GM10248 (cell line): ENCODE measurements around the gene SERPINB10.

Experiments used
- CTCF ChIA-PET: fragments of 300-600 bp; sonication (Branson Sonifier 250); formaldehyde crosslinking; extraction: SDS; loops from one replicate; lab custom pipeline; 2021; ENCODE audit warnings: antibody characterized with exemption; lab: Yijun Ruan, JAX
- POLR2A ChIA-PET: fragments of 350-650 bp; sonication (Branson Sonifier 250); formaldehyde crosslinking; extraction: SDS; loops from one replicate; lab custom pipeline; 2020; ENCODE audit warnings: antibody characterized with exemption; lab: Yijun Ruan, JAX
- DNase-seq: peaks from one replicate; pipeline ENCODE4 v3.0.0; 2012; ENCODE audit errors: extremely low spot score
- TF ChIP-seq, protein P1 (sequence below): IDR thresholded peaks from 2 replicates; pipeline ENCODE4 v1.5.1; 2012; ENCODE audit warnings: mild to moderate bottlenecking, low read depth; ENCODE audit errors: extremely low read depth, missing control alignments, control extremely low read depth

SERPINB10 gene

GRCh38 chr18:63869374-63869773, 38.4 kb upstream of the SERPINB10 start:
- DNase-seq = no peak
- POLR2A ChIA-PET = no interaction called here
- TF ChIP-seq, protein P1, sequence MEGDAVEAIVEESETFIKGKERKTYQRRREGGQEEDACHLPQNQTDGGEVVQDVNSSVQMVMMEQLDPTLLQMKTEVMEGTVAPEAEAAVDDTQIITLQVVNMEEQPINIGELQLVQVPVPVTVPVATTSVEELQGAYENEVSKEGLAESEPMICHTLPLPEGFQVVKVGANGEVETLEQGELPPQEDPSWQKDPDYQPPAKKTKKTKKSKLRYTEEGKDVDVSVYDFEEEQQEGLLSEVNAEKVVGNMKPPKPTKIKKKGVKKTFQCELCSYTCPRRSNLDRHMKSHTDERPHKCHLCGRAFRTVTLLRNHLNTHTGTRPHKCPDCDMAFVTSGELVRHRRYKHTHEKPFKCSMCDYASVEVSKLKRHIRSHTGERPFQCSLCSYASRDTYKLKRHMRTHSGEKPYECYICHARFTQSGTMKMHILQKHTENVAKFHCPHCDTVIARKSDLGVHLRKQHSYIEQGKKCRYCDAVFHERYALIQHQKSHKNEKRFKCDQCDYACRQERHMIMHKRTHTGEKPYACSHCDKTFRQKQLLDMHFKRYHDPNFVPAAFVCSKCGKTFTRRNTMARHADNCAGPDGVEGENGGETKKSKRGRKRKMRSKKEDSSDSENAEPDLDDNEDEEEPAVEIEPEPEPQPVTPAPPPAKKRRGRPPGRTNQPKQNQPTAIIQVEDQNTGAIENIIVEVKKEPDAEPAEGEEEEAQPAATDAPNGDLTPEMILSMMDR = no peak
- CTCF ChIA-PET = interaction anchor here (1.9 kb wide), 1 partner anchor 15 kb away, joined by 6 read pairs; no protein-coding TSS in a partner anchor

- POLR2A ChIA-PET = no interaction called here
Observed at GRCh38 chr18:63869851-63870250, 37.9 kb upstream of the SERPINB10 start.

GRCh38 chr18:63871836-63872235, 35.9 kb upstream of the SERPINB10 start:
- TF ChIP-seq, protein P1 = no peak
- POLR2A ChIA-PET = no interaction called here
- CTCF ChIA-PET = interaction anchor here (1.6 kb wide), 1 partner anchor 357 kb away, joined by 3 read pairs; no protein-coding TSS in a partner anchor
- DNase-seq = no peak

More at GRCh38 chr18:63869851-63870250, 37.9 kb upstream of the SERPINB10 start:
- TF ChIP-seq, protein P1 = no peak
- no peak for DNase-seq
- CTCF ChIA-PET = interaction anchor here (1.9 kb wide), 1 partner anchor 15 kb away, joined by 6 read pairs; no protein-coding TSS in a partner anchor

GRCh38 chr18:63872586-63872985, 35.2 kb upstream of the SERPINB10 start:
- POLR2A ChIA-PET = no interaction called here
- DNase-seq = no peak
- TF ChIP-seq, protein P1 = no peak
- CTCF ChIA-PET = interaction anchor here (1.6 kb wide), 1 partner anchor 358 kb away, joined by 3 read pairs; no protein-coding TSS in a partner anchor

DNA sequence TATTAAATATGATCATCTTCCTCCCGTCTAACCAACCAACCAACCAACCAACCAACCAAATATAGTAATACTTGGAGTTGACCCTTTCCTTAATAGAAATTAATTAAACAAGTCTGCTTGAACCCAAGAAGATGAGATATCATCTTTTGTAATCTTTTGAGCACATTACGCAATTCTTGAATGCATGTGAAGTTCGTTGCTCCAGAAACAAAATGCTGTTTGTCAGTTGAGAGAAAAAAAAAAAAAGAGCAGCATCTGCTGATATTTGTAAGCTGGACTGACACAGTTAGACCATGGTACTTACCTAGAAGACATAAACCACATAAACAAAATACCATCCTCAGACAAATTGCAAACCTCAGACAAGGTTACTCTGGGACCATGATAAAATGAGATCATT, 29.4 kb upstream of the SERPINB10 start:
- TF ChIP-seq, protein P1 = no peak
- DNase-seq = no peak
- ChIA-PET CTCF (interaction anchor here (0.7 kb wide), 1 partner anchor 360 kb away, joined by 4 read pairs; no protein-coding TSS in a partner anchor), POLR2A (no interaction called here)

DNA sequence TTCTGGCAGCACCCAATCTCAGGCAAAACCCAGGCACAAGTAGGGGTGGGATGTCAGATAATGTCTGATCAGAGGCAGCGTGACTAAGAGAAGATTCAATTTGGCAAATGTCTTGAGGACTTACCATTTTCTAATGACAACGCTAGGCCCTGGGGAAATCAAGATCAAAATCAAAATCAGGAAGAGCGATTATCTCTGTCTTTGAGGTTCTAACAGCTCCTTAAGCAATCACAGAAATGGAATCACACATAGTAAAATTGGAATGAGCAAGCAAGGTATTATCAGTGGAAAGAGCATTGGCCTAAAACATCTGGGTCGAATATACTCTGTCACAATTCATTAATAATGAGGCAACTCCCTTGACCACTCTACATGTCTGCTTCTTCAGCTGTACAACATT, 28.8 kb upstream of the SERPINB10 start:
- TF ChIP-seq, protein P1 = no peak
- CTCF ChIA-PET = interaction anchor here (0.7 kb wide), 1 partner anchor 361 kb away, joined by 4 read pairs; no protein-coding TSS in a partner anchor
- no peak for DNase-seq
- POLR2A ChIA-PET = no interaction called here
